Panc1 (cell line): ENCODE results near the gene PSMG1.

Experiments
- CTCF ChIP-seq: fragments of 450-650 bp; IDR thresholded peaks from 2 replicates; pipeline ENCODE4 v1.5.1; 2017; ENCODE audit warnings: mild to moderate bottlenecking
- POLR2AphosphoS5 ChIP-seq: IDR thresholded peaks from 2 replicates; pipeline ENCODE4 v1.6.1; 2012; ENCODE audit warnings: mild to moderate bottlenecking, low read depth, low read length, moderate library complexity
- SIN3A ChIP-seq: IDR thresholded peaks from 2 replicates; pipeline ENCODE4 v1.6.1; 2012; ENCODE audit warnings: low read depth, mild to moderate bottlenecking, low read length, moderate library complexity, borderline replicate concordance; ENCODE audit not compliant: insufficient read depth
- TCF7L2 ChIP-seq: IDR thresholded peaks from 2 replicates; pipeline ENCODE4 v1.6.1; 2011; ENCODE audit warnings: mild to moderate bottlenecking, low read depth, low read length, inconsistent platforms
- TF ChIP-seq, protein P1 (sequence below), 2 experiments: IDR thresholded peaks; 2 replicates each; pipeline ENCODE4 v1.6.1; 2011 to 2012; ENCODE audit warnings: low read depth in 2 of 2, control low read depth in 1 of 2, low read length in 1 of 2, mild to moderate bottlenecking in 1 of 2, moderate library complexity in 1 of 2; ENCODE audit not compliant: insufficient read depth in 1 of 2

DNA sequence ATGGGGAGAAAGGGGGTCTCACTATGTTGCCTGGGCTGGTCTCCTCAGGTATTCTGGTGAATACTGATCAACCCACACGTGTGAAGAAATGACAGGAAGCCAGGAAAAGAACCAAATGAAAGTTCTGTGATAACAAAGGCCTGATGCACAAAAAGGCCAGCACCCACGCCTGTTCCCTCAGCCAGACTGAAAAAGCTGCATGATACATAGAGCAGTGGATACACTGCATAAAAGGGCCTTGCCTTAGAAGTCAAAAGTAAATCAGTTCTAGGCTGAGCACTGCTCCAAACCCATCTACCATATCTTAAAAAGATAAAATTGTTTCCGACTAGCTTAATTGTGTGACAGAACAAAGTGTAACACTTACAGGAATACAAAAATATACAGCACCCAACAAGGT lies 36.9 kb upstream of the PSMG1 start:
- TF ChIP-seq CTCF (no peak), TCF7L2 (no peak), POLR2AphosphoS5 (no peak), SIN3A (no peak)
- TF ChIP-seq, protein P1, sequence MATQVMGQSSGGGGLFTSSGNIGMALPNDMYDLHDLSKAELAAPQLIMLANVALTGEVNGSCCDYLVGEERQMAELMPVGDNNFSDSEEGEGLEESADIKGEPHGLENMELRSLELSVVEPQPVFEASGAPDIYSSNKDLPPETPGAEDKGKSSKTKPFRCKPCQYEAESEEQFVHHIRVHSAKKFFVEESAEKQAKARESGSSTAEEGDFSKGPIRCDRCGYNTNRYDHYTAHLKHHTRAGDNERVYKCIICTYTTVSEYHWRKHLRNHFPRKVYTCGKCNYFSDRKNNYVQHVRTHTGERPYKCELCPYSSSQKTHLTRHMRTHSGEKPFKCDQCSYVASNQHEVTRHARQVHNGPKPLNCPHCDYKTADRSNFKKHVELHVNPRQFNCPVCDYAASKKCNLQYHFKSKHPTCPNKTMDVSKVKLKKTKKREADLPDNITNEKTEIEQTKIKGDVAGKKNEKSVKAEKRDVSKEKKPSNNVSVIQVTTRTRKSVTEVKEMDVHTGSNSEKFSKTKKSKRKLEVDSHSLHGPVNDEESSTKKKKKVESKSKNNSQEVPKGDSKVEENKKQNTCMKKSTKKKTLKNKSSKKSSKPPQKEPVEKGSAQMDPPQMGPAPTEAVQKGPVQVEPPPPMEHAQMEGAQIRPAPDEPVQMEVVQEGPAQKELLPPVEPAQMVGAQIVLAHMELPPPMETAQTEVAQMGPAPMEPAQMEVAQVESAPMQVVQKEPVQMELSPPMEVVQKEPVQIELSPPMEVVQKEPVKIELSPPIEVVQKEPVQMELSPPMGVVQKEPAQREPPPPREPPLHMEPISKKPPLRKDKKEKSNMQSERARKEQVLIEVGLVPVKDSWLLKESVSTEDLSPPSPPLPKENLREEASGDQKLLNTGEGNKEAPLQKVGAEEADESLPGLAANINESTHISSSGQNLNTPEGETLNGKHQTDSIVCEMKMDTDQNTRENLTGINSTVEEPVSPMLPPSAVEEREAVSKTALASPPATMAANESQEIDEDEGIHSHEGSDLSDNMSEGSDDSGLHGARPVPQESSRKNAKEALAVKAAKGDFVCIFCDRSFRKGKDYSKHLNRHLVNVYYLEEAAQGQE (IDR thresholded peaks at IDR 0.05; ENCODE audit: insufficient read depth in 1 of 2, low read depth in 2 of 2, low read length in 1 of 2), result no peak
